Measurements from ENCODE around the gene ARHGEF2.

DNA sequence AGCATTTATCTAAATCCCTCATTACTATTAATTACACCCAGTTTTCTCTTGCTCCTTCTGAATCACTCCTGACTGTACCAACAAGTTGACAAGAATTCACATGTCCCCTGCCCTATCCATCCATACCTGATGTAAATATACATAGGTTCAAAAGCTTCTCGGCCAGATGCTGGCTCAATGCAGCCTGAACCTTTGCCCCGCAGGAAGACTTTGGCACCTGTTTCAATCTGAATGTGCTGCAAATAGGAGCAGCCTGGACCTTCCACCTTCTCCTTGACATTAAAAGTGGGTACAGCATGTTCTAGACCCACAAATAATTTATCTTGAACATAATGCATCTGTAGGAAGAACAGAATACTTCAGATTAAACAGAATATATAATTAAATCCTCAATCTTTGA is 52.8 kb downstream of the ARHGEF2 start:
- TF ChIP-seq, protein P1, sequence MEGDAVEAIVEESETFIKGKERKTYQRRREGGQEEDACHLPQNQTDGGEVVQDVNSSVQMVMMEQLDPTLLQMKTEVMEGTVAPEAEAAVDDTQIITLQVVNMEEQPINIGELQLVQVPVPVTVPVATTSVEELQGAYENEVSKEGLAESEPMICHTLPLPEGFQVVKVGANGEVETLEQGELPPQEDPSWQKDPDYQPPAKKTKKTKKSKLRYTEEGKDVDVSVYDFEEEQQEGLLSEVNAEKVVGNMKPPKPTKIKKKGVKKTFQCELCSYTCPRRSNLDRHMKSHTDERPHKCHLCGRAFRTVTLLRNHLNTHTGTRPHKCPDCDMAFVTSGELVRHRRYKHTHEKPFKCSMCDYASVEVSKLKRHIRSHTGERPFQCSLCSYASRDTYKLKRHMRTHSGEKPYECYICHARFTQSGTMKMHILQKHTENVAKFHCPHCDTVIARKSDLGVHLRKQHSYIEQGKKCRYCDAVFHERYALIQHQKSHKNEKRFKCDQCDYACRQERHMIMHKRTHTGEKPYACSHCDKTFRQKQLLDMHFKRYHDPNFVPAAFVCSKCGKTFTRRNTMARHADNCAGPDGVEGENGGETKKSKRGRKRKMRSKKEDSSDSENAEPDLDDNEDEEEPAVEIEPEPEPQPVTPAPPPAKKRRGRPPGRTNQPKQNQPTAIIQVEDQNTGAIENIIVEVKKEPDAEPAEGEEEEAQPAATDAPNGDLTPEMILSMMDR (IDR thresholded peaks at IDR 0.05), result no peak
- TF ChIP-seq JUN (CRISPR knock-in tag; IDR thresholded peaks at IDR 0.05), result no peak
- no peak for TF ChIP-seq NR2C2 (CRISPR knock-in tag; IDR thresholded peaks at IDR 0.05)
- TF ChIP-seq, protein P2, sequence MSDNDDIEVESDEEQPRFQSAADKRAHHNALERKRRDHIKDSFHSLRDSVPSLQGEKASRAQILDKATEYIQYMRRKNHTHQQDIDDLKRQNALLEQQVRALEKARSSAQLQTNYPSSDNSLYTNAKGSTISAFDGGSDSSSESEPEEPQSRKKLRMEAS (CRISPR knock-in tag; IDR thresholded peaks at IDR 0.05), result no peak
- TF ChIP-seq, protein P3, sequence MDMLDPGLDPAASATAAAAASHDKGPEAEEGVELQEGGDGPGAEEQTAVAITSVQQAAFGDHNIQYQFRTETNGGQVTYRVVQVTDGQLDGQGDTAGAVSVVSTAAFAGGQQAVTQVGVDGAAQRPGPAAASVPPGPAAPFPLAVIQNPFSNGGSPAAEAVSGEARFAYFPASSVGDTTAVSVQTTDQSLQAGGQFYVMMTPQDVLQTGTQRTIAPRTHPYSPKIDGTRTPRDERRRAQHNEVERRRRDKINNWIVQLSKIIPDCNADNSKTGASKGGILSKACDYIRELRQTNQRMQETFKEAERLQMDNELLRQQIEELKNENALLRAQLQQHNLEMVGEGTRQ (CRISPR knock-in tag; IDR thresholded peaks at IDR 0.05), result no peak
- TF ChIP-seq, protein P4, sequence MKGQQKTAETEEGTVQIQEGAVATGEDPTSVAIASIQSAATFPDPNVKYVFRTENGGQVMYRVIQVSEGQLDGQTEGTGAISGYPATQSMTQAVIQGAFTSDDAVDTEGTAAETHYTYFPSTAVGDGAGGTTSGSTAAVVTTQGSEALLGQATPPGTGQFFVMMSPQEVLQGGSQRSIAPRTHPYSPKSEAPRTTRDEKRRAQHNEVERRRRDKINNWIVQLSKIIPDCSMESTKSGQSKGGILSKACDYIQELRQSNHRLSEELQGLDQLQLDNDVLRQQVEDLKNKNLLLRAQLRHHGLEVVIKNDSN (CRISPR knock-in tag; IDR thresholded peaks at IDR 0.05), result no peak
- TF ChIP-seq RELA (CRISPR knock-in tag; IDR thresholded peaks at IDR 0.05; ENCODE audit: borderline replicate concordance), result no peak
- no peak for TF ChIP-seq ZNF423 (CRISPR knock-in tag; IDR thresholded peaks at IDR 0.05)
- no peak for TF ChIP-seq ZNF138 (CRISPR knock-in tag; conservative IDR thresholded peaks at IDR 0.05)
- TF ChIP-seq GABPB1 (CRISPR knock-in tag; IDR thresholded peaks at IDR 0.05), result no peak
- no peak for TF ChIP-seq TEAD4 (CRISPR knock-in tag; IDR thresholded peaks at IDR 0.05)
